Measurements from ENCODE around the gene CLEC12A. TPM values are rescaled to one million over a fixed set of nuclear protein-coding genes. Genes with fewer than 3 reads are reported as not detected.

The CLEC12A gene
- total RNA-seq, 1 experiment from 2014 or later, result not detected

- BruUV-seq (replicated peaks), result no TSS peak
- Histone ChIP-seq H3K4me3 (replicated peaks in 1 of 2; ENCODE audit: low read depth in 1 of 2, low read length in 2 of 2) (no peak overlapping the region), H3K27me3 (ENCODE audit: insufficient read depth, low read length) (peaks cover 40% of the 10 kb centered on the region), H3K4me1 (ENCODE audit: control insufficient read depth in 1 of 2, insufficient read depth in 2 of 2, low read length in 2 of 2) (no peaks in the 10 kb centered on the region), H3K27ac (ENCODE audit: low read depth, low read length) (no peak overlapping the region), H3K4me2 (ENCODE audit: low read length) (no peak overlapping the region), H3K9ac (ENCODE audit: low read length) (no peak overlapping the region), H4K20me1 (ENCODE audit: insufficient read depth) (no peaks in the 10 kb centered on the region), H3K9me2 (ENCODE audit: insufficient read depth) (no peaks in the 10 kb centered on the region), H3K36me3 (ENCODE audit: control insufficient read depth in 1 of 2, insufficient read depth in 2 of 2, low read length in 2 of 2) (no peaks in the 10 kb centered on the region), H2AFZ (ENCODE audit: low read depth, low read length, poor library complexity, severe bottlenecking) (no peak overlapping the region), H3K79me2 (ENCODE audit: insufficient read depth, low read length) (no peaks in the 10 kb centered on the region), H3K9me3 (ENCODE audit: control insufficient read depth in 1 of 2, insufficient read depth in 1 of 2, low read depth in 1 of 2, low read length in 2 of 2) (no peaks in the 10 kb centered on the region)
- DNase-seq (ENCODE audit: low read depth, low spot score), result no peak
- RAD21 ChIA-PET (ENCODE audit: low non-redundant PET in 1 of 2, low total read pairs in 2 of 2, uncharacterized antibody in 2 of 2, unreplicated experiment in 2 of 2), result no interaction called here
- no peak for ATAC-seq
- no peak for TF ChIP-seq FOSL1 (IDR thresholded peaks at IDR 0.05; ENCODE audit: low read depth)
- TF ChIP-seq CTCF (IDR thresholded peaks at IDR 0.05 in 2 of 3, conservative IDR thresholded peaks at IDR 0.05 in 1 of 3; ENCODE audit: borderline replicate concordance in 1 of 3, insufficient read depth in 1 of 3, low read depth in 2 of 3, low read length in 2 of 3), result no peak
- CTCF ChIA-PET, result no interaction called here
- POLR2A ChIA-PET, result no interaction called here
- intact Hi-C loops (cut with micrococcal nuclease), result no loop called here
Measured at GRCh38 chr12:9977916-9978315, 6.7 kb downstream of the CLEC12A start.

- no peaks in the 10 kb centered on the region for H4K20me1 ChIP-seq (ENCODE audit: insufficient read depth)
- BruUV-seq (replicated peaks), result no TSS peak
- no peaks in the 10 kb centered on the region for H3K9me3 ChIP-seq (ENCODE audit: control insufficient read depth in 1 of 2, insufficient read depth in 1 of 2, low read depth in 1 of 2, low read length in 2 of 2)
- no peaks in the 10 kb centered on the region for H3K36me3 ChIP-seq (ENCODE audit: control insufficient read depth in 1 of 2, insufficient read depth in 2 of 2, low read length in 2 of 2)
- H3K9ac ChIP-seq (ENCODE audit: low read length), result no peak overlapping the region
- CTCF ChIA-PET, result no interaction called here
- POLR2A ChIA-PET, result no interaction called here
- H3K4me3 ChIP-seq (replicated peaks in 1 of 2; ENCODE audit: low read depth in 1 of 2, low read length in 2 of 2), result no peak overlapping the region
- no peaks in the 10 kb centered on the region for H3K4me1 ChIP-seq (ENCODE audit: control insufficient read depth in 1 of 2, insufficient read depth in 2 of 2, low read length in 2 of 2)
- no peak overlapping the region for H3K4me2 ChIP-seq (ENCODE audit: low read length)
- H3K9me2 ChIP-seq (ENCODE audit: insufficient read depth), result no peaks in the 10 kb centered on the region
- H2AFZ ChIP-seq (ENCODE audit: low read depth, low read length, poor library complexity, severe bottlenecking), result no peak overlapping the region
- DNase-seq (ENCODE audit: low read depth, low spot score), result no peak
- peaks cover 31% of the 10 kb centered on the region for H3K27me3 ChIP-seq (ENCODE audit: insufficient read depth, low read length)
- RAD21 ChIA-PET (ENCODE audit: low non-redundant PET in 1 of 2, low total read pairs in 2 of 2, uncharacterized antibody in 2 of 2, unreplicated experiment in 2 of 2), result no interaction called here
- ATAC-seq, result no peak
- no peaks in the 10 kb centered on the region for H3K79me2 ChIP-seq (ENCODE audit: insufficient read depth, low read length)
- no peak overlapping the region for H3K27ac ChIP-seq (ENCODE audit: low read depth, low read length)
- intact Hi-C loops (cut with micrococcal nuclease), result no loop called here
- TF ChIP-seq SP1 (IDR thresholded peaks at IDR 0.05; ENCODE audit: low read depth) (no peak), YY1 (IDR thresholded peaks at IDR 0.05; ENCODE audit: extremely low read depth, insufficient replicate concordance, low read depth, low read length) (no peak), MAX (IDR thresholded peaks at IDR 0.05) (no peak), ZNF274 (IDR thresholded peaks at IDR 0.05; ENCODE audit: low read depth, low read length) (no peak), EZH2 (IDR thresholded peaks at IDR 0.05) (no peak), ZBTB33 (IDR thresholded peaks at IDR 0.05; ENCODE audit: extremely low read depth, insufficient replicate concordance, low read length) (no peak), POLR2AphosphoS5 (IDR thresholded peaks at IDR 0.05; ENCODE audit: low read depth, low read length) (no peak), TCF7L2 (IDR thresholded peaks at IDR 0.05; ENCODE audit: borderline replicate concordance, extremely low read depth, insufficient read depth, insufficient read length) (no peak), CEBPB (IDR thresholded peaks at IDR 0.05; ENCODE audit: low read depth) (no peak), RAD21 (IDR thresholded peaks at IDR 0.05; ENCODE audit: low read depth) (no peak), SRF (IDR thresholded peaks at IDR 0.05; ENCODE audit: low read depth) (no peak)
Measured at GRCh38 chr12:9980126-9980525, 8.9 kb downstream of the CLEC12A start.

Data from HCT116 (cell line).